K562 (cell line): ENCODE data around the gene RAB6B.

Experiments used
- LARP7 ChIP-seq: fragments of 450-650 bp; IDR thresholded peaks from 2 replicates; pipeline ENCODE4 v1.6.1; 2016
- MEF2D ChIP-seq: conservative IDR thresholded peaks from 2 replicates; pipeline ENCODE4 v1.6.1; 2016; ENCODE audit warnings: low read depth, missing genetic modification characterization, missing compliant biosample characterization
- SMC3 ChIP-seq: conservative IDR thresholded peaks from 2 replicates; pipeline ENCODE4 v1.6.1; 2011; ENCODE audit warnings: low read depth, low read length, improper control_type of control experiment; ENCODE audit not compliant: insufficient read depth
- SREBF2 ChIP-seq: sonication (generic); formaldehyde crosslinking; IDR thresholded peaks from 2 replicates; pipeline ENCODE4 v1.4.0; 2020; ENCODE audit warnings: mild to moderate bottlenecking, missing genetic modification reagents
- TF ChIP-seq, protein P1 (sequence below), 3 experiments: IDR thresholded peaks in 2 of 3; conservative IDR thresholded peaks in 1 of 3; 2 replicates each; pipeline ENCODE4 v1.5.1; 2011 to 2012; ENCODE audit warnings: low read length in 3 of 3, mild to moderate bottlenecking in 3 of 3, control low read depth in 2 of 3, improper control_type of control experiment in 1 of 3, inconsistent platforms in 1 of 3, low read depth in 1 of 3, mixed read lengths in 1 of 3, moderate library complexity in 1 of 3; ENCODE audit not compliant: insufficient read depth in 2 of 3

DNA sequence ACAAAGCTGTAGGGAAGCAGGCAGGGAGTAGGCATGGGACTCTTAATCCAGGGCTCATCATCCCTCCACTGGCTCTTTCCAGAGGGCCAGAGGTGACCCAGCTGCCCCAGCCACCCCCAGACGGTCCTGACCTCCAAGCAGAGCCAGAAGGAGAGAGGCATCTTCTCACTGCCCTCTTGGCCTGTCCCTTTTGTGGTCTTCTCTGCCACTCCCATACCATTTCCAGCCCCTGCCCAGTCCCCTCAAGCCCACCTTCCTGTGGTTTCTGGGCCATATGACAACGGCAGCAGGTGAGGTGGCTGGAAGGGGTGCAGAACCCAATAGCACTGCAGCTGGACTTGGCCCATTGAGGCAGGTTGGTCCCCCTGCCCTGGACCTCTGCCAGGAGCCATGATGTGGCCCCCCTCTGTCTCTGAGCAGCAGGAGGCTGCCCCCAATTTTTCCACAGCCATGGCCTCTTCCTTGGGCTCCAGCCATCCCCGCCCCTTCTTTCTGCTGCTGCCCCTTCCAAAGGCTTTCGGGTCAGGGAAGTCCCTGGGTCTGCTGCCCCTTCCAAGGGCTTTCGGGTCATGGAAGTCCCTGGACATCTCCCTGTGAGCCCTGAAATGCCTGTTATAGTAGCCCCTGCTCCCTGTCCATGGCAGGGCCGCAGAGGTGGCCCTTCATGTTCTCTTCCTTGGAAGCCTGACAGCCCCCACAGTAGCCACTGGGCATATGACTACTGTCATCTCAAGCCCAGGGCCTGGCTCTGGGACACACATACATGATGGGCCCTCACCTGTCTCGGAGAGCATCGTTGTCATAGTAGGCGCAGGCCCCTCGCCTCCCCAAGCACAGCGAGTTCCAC is 39.5 kb upstream of the RAB6B start:
- TF ChIP-seq MEF2D = no peak
- no peak for TF ChIP-seq SREBF2 (CRISPR knock-in tag)
- TF ChIP-seq SMC3 = no peak
- TF ChIP-seq, protein P1, sequence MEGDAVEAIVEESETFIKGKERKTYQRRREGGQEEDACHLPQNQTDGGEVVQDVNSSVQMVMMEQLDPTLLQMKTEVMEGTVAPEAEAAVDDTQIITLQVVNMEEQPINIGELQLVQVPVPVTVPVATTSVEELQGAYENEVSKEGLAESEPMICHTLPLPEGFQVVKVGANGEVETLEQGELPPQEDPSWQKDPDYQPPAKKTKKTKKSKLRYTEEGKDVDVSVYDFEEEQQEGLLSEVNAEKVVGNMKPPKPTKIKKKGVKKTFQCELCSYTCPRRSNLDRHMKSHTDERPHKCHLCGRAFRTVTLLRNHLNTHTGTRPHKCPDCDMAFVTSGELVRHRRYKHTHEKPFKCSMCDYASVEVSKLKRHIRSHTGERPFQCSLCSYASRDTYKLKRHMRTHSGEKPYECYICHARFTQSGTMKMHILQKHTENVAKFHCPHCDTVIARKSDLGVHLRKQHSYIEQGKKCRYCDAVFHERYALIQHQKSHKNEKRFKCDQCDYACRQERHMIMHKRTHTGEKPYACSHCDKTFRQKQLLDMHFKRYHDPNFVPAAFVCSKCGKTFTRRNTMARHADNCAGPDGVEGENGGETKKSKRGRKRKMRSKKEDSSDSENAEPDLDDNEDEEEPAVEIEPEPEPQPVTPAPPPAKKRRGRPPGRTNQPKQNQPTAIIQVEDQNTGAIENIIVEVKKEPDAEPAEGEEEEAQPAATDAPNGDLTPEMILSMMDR (IDR thresholded peaks at IDR 0.05 in 2 of 3, conservative IDR thresholded peaks at IDR 0.05 in 1 of 3; ENCODE audit: insufficient read depth in 2 of 3, low read depth in 1 of 3, low read length in 3 of 3) = no peak
- no peak for TF ChIP-seq LARP7
